Measurements from ENCODE around the gene DIABLO.
"Not testable (repeated sequence)": the region's sequence is repeated elsewhere in the genome, so short reads cannot be mapped to it uniquely, and the experiment has no call there.

The DIABLO gene

DNA sequence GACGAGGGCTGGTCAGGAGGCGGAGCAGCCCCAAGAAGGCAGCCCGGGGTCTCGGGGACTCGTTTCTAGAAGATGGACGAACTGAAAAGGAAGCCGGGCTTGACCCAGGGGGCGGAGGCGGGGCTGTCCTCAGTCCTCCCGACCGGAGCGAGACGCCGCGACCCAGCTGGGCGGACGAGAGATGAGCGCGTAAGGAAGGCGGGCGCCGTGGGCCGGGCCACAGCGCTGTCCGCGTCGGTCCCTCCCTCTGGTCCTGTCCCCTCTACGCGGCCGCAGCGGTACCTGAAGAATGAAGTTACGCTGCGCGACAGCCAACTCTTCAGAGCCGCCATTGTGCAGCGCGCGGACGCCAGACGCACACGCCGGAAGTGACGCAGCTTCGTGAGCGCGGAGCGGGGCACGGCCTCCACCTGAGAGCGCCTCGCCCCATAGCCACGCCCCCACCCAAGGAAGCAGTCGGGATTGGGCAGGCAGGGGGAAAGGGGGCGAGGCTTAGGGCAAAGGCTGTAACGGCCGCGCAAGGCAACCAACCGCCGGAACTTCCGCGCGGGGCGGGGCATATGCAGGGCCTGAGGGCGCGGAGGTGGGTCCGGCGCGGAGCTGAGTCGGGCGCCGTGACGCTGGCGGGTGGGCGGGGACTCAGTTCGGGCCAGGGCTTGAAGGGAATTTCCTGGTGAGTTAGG lies at the start of gene DIABLO:
DIABLO (minus strand) TSS at position 370 of the 683 bp plus-strand sequence; CDS start at position 332, 38 bp downstream.
- peak; percentile 99 to 100 for DNase-seq

DNA sequence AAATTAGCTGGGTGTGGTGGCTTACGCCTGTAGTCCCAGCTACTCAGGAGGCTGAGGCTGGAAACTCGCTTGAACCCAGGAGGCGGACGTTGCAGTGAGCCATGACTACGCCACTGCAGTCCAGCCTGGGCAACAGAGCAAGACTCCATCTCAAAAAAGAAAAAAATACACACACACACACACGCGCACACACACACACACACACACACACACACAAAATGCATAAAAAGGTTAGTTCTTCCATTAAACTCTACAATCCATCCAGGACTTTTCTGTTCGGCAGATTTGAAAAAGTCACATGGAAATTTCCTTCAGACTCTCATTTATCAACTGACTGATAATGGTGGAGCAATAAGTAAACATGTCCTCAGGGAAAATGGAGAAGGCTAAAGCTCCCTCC lies 49.6 kb upstream of the DIABLO start:
- DNase-seq, result no peak

- peak; percentile 98 for DNase-seq
Observed at GRCh38 chr12:122266230-122266901, 40.5 kb upstream of the DIABLO start, which contains the start of gene VPS33A. Gene VPS33A, minus strand, starts transcription at chr12:122266494. Its CDS starts 86 bp downstream, at chr12:122266408.

DNA sequence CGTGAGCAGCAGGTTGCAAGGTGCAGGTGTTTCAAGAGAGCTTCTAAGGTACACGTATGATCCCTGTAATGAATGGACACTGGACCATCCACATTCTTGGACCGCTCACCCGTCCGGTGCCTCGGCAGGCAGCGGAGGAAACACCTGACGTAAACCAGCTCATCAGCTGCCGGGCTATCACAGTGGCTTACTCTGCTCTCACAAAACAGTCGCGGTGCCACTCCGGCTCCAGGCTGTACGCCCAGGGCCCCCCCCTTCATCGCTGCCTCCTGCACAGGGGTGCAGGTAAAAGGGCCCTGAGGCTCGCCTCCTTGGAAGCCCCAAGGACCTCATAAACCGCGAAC lies 40.0 kb upstream of the DIABLO start:
- peak in 1 of 2 experiments; percentile 51 for DNase-seq

DNA sequence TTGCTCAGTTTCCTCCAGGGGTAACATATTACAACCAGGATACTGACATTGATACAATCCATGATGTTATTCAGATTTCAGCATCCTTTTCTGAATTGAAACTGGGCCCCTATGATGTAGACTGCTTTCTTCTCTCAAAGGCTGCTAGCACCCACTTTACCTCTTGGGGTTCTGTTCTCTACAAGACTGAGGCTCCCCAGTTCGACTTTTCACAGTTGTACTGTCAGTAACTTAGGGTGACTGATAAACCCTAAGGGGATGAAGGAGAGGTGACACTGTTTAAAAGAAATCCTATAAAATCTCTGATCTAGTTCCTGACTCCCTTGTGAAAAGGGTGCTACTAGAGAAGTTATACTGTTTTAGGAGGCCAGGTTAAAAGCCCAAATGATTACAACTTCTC lies 39.6 kb upstream of the DIABLO start:
- DNase-seq, result no peak

DNA sequence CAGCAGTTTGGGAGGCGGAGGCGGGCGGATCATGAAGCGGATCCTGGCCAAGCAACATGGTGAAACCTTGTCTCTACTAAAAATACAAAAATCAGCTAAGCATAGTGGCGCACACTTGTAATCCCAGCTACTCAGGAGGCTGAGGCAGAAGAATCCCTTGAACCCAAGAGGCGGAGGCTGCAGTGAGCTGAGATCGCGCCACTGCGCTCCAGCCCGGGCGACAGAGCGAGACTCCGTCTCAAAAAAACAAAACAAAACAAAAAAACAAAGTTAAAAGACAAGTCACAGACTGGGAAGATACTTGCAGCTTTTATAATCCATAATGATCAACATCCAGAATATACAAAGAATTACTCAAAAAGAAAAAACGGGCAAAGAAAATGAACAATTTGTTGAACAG lies 34.9 kb upstream of the DIABLO start:
- not testable (repeated sequence) for DNase-seq

DNA sequence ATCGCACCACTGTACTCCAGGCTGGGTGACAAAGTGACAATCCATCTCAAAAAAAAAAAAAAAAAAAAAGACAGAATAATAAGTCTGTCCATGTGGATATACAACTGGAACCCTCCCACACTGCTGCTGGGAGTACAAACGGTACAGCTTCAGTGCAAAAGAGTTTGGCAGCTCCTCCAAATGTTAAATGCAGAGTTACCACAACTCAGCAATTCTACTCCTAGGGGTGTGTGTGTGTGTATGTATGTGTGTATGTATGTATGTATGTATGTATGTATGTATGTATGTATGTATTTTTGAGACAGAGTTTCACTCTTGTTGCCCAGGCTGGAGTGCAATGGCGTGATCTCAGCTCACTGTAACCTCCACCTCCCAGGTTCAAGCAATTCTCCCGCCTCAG lies 33.1 kb upstream of the DIABLO start:
- not testable (repeated sequence) for DNase-seq

GRCh38 chr12:122258462-122258861 lies 32.6 kb upstream of the DIABLO start:
- DNase-seq, result not testable (repeated sequence)

DNA sequence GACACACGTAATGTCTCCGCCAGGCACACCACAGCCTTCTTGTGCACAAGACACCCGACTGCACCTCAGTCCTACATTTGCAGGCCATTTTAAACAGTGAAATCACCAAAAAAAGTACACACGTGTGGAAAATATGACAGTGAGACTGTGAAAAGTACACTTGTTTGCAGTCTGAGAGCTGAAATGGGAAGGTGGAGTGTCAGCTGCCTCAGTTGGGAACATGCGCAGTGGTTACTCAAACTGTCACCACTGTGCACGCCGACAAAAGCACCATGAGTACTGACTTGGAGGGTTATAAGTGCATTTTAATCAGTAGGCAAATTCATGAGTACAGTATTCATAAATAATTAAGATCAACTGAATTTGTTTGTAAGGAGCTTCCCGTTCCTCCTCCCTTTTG lies 24.7 kb upstream of the DIABLO start:
- DNase-seq, result no peak

- peak in 1 of 2 experiments; percentile 27 for DNase-seq
Observed at GRCh38 chr12:122250047-122250446, 24.2 kb upstream of the DIABLO start.

- no peak for DNase-seq
Observed at GRCh38 chr12:122245553-122245952, 19.7 kb upstream of the DIABLO start.

DNA sequence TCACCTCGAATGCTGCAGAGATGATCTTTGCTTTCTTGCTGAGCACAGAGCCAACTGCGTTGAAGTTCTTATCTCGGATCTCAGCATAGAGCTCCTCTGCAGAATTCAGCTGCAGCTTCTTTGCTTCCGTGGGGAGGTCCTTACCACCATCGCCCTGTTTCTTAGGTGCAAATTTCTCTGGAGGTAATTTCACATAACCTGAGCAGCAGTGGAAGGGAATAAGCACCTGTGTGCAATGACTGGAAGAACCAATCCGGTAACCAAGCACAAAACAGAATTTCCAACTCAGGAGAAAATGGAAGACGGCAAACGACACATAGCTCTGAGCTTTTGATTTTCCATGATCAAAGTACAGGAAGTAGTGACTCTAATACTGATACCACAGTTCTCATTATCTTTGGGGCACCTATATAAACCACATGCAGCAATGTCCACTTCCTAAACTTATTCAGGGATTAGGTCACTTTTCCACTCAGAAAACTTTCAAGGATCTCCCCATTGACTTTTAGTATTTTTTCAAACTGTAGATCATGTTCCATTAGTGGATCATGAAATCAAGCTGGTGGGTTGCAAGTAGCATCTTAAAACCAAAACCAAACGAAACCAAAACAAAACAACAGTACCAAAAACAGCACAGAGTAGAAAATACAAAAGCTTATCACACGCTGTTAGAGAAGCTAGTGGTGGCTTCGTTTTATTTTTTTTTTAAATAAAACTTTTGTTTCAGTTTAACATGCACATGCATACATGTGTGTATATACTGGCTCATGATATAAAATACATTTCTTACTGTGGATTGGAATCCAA lies 18.9 kb upstream of the DIABLO start:
- DNase-seq, result no peak

DNA sequence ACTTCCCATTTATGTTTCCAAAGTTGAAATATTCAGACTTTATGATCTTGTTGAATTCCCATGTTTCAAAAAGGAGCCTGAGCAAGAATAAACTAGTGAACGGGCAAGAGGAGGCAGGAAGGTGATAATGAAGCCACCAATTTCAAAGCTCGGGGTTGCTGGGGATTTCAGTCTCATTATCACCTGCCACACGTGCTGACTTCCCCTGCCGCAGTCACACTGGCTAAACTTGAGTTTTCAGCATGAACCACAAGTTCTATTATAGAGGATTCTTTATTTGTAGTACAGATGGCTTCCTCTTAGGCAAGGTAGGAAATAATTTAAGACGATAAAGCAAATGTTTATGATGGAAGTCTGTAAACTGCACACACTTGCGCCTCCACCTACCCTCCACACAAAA lies 18.1 kb upstream of the DIABLO start:
- no peak for DNase-seq

DNA sequence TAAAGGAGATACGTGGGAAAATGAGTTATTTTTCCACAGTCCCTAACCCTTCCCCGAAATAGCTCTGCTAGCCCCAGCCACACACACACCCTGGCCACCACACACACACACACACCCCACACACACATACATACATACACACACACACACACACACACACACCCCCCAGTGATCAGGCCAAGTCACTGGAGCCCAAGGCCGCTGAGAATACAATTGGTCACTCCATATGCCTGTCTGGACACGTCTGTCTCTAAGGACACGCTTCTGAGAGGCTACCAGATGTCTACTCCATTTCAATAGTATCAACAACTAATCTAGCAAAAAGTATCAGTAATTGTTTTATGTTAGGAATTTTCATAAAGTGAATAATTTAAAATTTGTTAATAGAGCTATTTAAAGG lies 13.0 kb upstream of the DIABLO start:
- DNase-seq, result no peak

GRCh38 chr12:122235741-122236140 lies 9.9 kb upstream of the DIABLO start:
- DNase-seq, result no peak

- no peak for DNase-seq
Observed at GRCh38 chr12:122232691-122233090, 6.8 kb upstream of the DIABLO start.

GRCh38 chr12:122230798-122231197 lies 4.9 kb upstream of the DIABLO start:
- DNase-seq, result no peak

- no peak for DNase-seq
Observed at GRCh38 chr12:122228092-122228491, 2.2 kb upstream of the DIABLO start.

DNA sequence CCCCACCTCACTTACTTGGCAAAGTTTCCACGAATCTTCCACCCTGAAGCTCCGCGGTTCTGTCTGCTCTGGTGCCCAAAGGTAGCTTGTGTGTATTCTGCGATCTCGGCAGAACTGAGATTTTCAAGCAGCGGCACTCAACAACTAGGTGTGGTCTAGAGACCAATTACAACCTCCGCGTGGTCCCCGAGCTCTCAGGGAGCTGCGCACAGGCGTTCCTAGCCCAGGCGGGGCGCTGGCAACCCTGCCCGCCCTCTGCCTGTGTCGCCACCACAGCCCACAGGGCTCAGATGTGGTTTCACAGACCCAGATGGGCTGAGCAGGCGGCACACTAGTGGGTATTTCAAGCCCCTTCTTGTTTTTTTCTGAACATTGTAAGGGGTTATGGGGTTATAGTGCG lies 1.5 kb upstream of the DIABLO start:
- DNase-seq, result peak in 1 of 2 experiments; percentile 30

DNA sequence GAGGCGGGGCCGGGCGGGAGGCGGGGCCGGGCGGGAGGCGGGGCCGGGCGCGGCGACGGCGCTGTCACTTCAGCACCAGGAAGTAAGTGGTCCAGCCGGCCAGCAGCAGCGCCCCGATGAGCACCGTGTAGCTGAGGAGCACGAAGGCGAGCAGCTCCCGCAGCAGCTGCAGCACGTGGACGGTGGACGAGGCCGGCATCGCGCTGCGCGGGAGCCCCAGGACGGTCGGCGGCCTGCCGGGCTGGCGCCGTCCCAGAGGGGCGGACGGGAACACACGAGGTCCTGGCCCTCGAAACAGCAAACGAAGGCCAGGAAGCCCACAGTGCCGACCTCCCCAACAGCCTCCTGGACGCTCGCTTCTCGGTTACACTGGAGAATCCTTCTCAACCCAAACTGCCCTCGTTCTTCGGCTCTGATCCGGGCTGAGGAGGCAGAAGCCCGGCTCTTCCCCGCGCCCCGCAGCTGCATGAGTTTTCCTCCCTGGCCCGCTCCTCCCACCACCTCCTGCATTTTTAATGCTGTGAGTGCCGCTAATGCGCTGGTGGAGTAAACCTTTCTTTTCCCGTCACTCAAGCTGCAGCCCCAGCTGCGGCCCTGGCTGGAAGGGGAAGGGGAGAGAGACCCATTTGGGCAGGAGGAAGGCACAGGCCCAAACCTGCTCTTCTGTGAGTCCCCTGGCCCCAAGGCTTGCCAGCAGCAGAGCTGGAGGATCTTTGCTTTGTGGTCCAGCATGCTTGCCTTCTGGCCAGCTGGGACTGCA lies 694 bp upstream of the DIABLO start:
- DNase-seq, result peak in 1 of 2 experiments; percentile 56

DNA sequence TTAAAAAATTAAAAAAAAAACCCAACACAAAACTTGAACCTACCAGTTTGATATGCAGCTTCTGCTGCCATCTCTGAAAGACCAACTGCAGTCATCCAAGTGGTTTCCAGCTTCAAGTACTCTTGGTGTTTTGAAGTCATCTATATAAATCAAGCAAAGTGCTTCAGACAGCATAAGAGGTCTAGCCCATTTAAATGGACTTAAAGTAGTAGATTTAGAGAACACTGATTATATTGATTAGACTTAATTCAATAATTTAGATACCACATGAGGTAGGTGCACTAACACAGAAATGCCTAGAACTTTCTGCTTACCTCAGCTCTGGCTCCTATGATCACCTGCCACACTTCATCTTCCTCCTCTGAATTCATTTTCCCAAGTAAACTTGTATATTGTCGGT lies 9.4 kb downstream of the DIABLO start:
- no peak for DNase-seq

- DNase-seq, result no peak
Observed at GRCh38 chr12:122215771-122216170, 10.1 kb downstream of the DIABLO start.
